Spleen (tissue), 7 donors: ENCODE measurements around the gene HSPE1.

Source experiments
- POLR2A ChIP-seq, 3 donors: fragments of 450-650 bp; IDR thresholded peaks; one replicate each; pipeline ENCODE4 v1.5.1; 2017; ENCODE audit warnings: antibody characterized with exemption in 3 of 3, mild to moderate bottlenecking in 1 of 3
- TF ChIP-seq, protein P1 (sequence below), 11 experiments: fragments of 200-600 bp in 7 of 11; fragments of 450-650 bp in 4 of 11; sonication (generic) in 4 of 11; IDR thresholded peaks in 8 of 11; conservative IDR thresholded peaks in 3 of 11; 1 replicate in 7 of 11; 2 replicates in 4 of 11; pipeline versions ENCODE4 v1.4.0 to v1.8.0; 2016 to 2021; ENCODE audit warnings: antibody characterized with exemption in 11 of 11, inconsistent platforms in 4 of 11, mild to moderate bottlenecking in 1 of 11
- donor health status: DM: no; HTN: no; CAD: no; lungs with moderate emphysema.
- donor health status: DM: no; HTN: no; CAD: no.
- donor health status: DM: no; HTN: no; CAD: no.

DNA sequence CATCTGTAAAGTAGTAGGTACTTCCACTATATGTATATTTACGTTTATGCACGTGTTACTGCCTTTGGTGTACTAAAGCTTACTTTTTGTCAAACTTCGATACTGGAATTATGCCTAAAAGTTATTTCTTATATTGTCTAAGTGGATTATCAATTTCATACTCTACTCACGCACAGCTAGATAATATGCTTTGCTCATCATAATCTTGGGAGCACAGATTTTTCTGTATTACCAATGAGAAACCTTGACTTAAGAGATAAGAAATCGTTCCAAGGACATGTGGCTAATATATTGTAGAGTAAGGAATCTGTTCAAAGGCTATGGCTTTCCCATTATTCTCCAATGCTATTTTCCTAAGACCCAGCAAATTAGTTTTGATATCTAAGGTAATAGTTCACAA is 6.5 kb downstream of the HSPE1 start:
- TF ChIP-seq, protein P1, sequence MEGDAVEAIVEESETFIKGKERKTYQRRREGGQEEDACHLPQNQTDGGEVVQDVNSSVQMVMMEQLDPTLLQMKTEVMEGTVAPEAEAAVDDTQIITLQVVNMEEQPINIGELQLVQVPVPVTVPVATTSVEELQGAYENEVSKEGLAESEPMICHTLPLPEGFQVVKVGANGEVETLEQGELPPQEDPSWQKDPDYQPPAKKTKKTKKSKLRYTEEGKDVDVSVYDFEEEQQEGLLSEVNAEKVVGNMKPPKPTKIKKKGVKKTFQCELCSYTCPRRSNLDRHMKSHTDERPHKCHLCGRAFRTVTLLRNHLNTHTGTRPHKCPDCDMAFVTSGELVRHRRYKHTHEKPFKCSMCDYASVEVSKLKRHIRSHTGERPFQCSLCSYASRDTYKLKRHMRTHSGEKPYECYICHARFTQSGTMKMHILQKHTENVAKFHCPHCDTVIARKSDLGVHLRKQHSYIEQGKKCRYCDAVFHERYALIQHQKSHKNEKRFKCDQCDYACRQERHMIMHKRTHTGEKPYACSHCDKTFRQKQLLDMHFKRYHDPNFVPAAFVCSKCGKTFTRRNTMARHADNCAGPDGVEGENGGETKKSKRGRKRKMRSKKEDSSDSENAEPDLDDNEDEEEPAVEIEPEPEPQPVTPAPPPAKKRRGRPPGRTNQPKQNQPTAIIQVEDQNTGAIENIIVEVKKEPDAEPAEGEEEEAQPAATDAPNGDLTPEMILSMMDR (IDR thresholded peaks at IDR 0.05 in 8 of 11, conservative IDR thresholded peaks at IDR 0.05 in 3 of 11), result no peak
- TF ChIP-seq POLR2A (IDR thresholded peaks at IDR 0.05), result no peak
